WTC11 (cell line): ENCODE measurements around the gene GLB1L3. TPM values are rescaled to one million over a fixed set of nuclear protein-coding genes. Genes with fewer than 3 reads are reported as not detected.
"Not testable (repeated sequence)": the region's sequence is repeated elsewhere in the genome, so short reads cannot be mapped to it uniquely, and the experiment has no call there.

Source experiments
- ATAC-seq: fragments of 200-7000 bp; cut with Tn5 transposase; 2 replicates; pipeline ENCODE4 v1.10.0; 2021; ENCODE audit warnings: mild to moderate bottlenecking, moderate library complexity
- CTCF ChIA-PET: fragments of 300-600 bp; sonication (Branson Sonifier 250); formaldehyde crosslinking; loops from one replicate; lab custom pipeline; 2021; ENCODE audit warnings: antibody characterized with exemption; lab: Charles Lee
- POLR2A ChIA-PET: fragments of 350-600 bp; sonication (Branson Sonifier 250); formaldehyde crosslinking; loops from one replicate; lab custom pipeline; 2021; ENCODE audit warnings: antibody characterized with exemption; lab: Charles Lee
- DNase-seq: peaks from one replicate; pipeline ENCODE4 v3.0.0; 2021; ENCODE audit warnings: low spot score
- H3K27ac Mint-ChIP-seq: 2 replicates; pipeline ENCODE4 v1.8.0; 2021; ENCODE audit warnings: mixed read lengths
- H3K27me3 Mint-ChIP-seq: 2 replicates; pipeline ENCODE4 v1.8.0; 2021; ENCODE audit warnings: low read depth, mild to moderate bottlenecking, moderate library complexity, mixed read lengths
- H3K36me3 Mint-ChIP-seq: 2 replicates; pipeline ENCODE4 v1.8.0; 2021; ENCODE audit warnings: mixed read lengths
- H3K4me1 Mint-ChIP-seq: 2 replicates; pipeline ENCODE4 v1.8.0; 2022; ENCODE audit warnings: mixed read lengths
- H3K4me3 Mint-ChIP-seq: 2 replicates; pipeline ENCODE4 v1.8.0; 2021; ENCODE audit warnings: mild to moderate bottlenecking, moderate library complexity, mixed read lengths
- H3K9me3 Mint-ChIP-seq: 2 replicates; pipeline ENCODE4 v1.8.0; 2021; ENCODE audit warnings: mixed read lengths
- ARID4B ChIP-seq: sonication (generic); formaldehyde crosslinking; IDR thresholded peaks from 2 replicates; pipeline ENCODE4 v1.8.0; 2023; ENCODE audit warnings: missing genetic modification reagents, mild to moderate bottlenecking, borderline replicate concordance
- ETV6 ChIP-seq: sonication (generic); formaldehyde crosslinking; IDR thresholded peaks from 2 replicates; pipeline ENCODE4 v1.8.1; 2022; ENCODE audit warnings: mild to moderate bottlenecking, missing genetic modification reagents
- FOXP1 ChIP-seq: sonication (generic); formaldehyde crosslinking; IDR thresholded peaks from 2 replicates; pipeline ENCODE4 v1.8.0; 2022; ENCODE audit warnings: missing genetic modification reagents, mild to moderate bottlenecking, moderate library complexity, borderline replicate concordance
- GRHL2 ChIP-seq: fragments of 250-450 bp; sonication (Bioruptor Pico); IDR thresholded peaks from 2 replicates; pipeline ENCODE4 v1.8.0; 2022; ENCODE audit warnings: mild to moderate bottlenecking, moderate library complexity; ENCODE audit not compliant: insufficient replicate concordance, severe bottlenecking
- HMGA2 ChIP-seq: fragments of 250-450 bp; sonication (Bioruptor Pico); IDR thresholded peaks from 2 replicates; pipeline ENCODE4 v1.4.0; 2021; ENCODE audit warnings: mild to moderate bottlenecking, moderate library complexity
- HMGXB4 ChIP-seq: sonication (generic); formaldehyde crosslinking; IDR thresholded peaks from 2 replicates; pipeline ENCODE4 v1.8.1; 2023; ENCODE audit warnings: mild to moderate bottlenecking, moderate library complexity, missing genetic modification reagents
- IRF1 ChIP-seq: sonication (generic); formaldehyde crosslinking; IDR thresholded peaks from 2 replicates; pipeline ENCODE4 v1.8.0; 2023; ENCODE audit warnings: missing genetic modification reagents
- NFATC4 ChIP-seq: fragments of 250-450 bp; sonication (Bioruptor Pico); IDR thresholded peaks from 2 replicates; pipeline ENCODE4 v1.9.0; 2021; ENCODE audit warnings: mild to moderate bottlenecking
- NFE2L1 ChIP-seq: sonication (generic); formaldehyde crosslinking; IDR thresholded peaks from 2 replicates; pipeline ENCODE4 v1.8.1; 2023; ENCODE audit warnings: missing genetic modification reagents
- PRRX2 ChIP-seq: fragments of 250-450 bp; sonication (Bioruptor Pico); IDR thresholded peaks from 2 replicates; pipeline ENCODE4 v1.8.0; 2021; ENCODE audit warnings: mild to moderate bottlenecking
- RELA ChIP-seq: sonication (generic); formaldehyde crosslinking; IDR thresholded peaks from 2 replicates; pipeline ENCODE4 v1.8.1; 2022; ENCODE audit warnings: missing genetic modification reagents, mild to moderate bottlenecking, borderline replicate concordance
- TEAD4 ChIP-seq: sonication (generic); formaldehyde crosslinking; IDR thresholded peaks from 2 replicates; pipeline ENCODE4 v1.8.0; 2022; ENCODE audit warnings: mild to moderate bottlenecking, missing genetic modification reagents
- ZBTB43 ChIP-seq: sonication (generic); formaldehyde crosslinking; IDR thresholded peaks from 2 replicates; pipeline ENCODE4 v1.8.1; 2023; ENCODE audit warnings: mild to moderate bottlenecking, missing genetic modification reagents
- ZNF232 ChIP-seq: sonication (generic); formaldehyde crosslinking; IDR thresholded peaks from 2 replicates; pipeline ENCODE4 v1.8.0; 2022; ENCODE audit warnings: mild to moderate bottlenecking, missing genetic modification reagents
- ZNF425 ChIP-seq: fragments of 250-450 bp; sonication (Bioruptor Pico); conservative IDR thresholded peaks from 2 replicates; pipeline ENCODE4 v1.9.0; 2021; ENCODE audit warnings: mild to moderate bottlenecking
- ZNF532 ChIP-seq: fragments of 250-450 bp; sonication (Bioruptor Pico); IDR thresholded peaks from 2 replicates; pipeline ENCODE4 v1.9.0; 2021; ENCODE audit warnings: mild to moderate bottlenecking, borderline replicate concordance
- ZNF671 ChIP-seq: fragments of 250-450 bp; sonication (Bioruptor Pico); IDR thresholded peaks from 2 replicates; pipeline ENCODE4 v1.8.0; 2021; ENCODE audit warnings: mild to moderate bottlenecking
- total RNA-seq: library from RNA; stranded (reverse); gene quantifications from 3 replicates; pipeline ENCODE4 v1.2.3, GENCODE V29; 2021

The GLB1L3 gene
- total RNA-seq, 1 experiment from 2014 or later = 50.2 TPM

- H3K9me3 Mint-ChIP-seq = peaks cover 19% of the 10 kb centered on the region
- H3K4me1 Mint-ChIP-seq = peaks cover 11% of the 10 kb centered on the region
- ChIA-PET POLR2A (no interaction called here), CTCF (no interaction called here)
- TF ChIP-seq FOXP1 (CRISPR knock-in tag) (no peak), ZNF671 (CRISPR knock-in tag) (no peak), ZNF425 (CRISPR knock-in tag) (no peak), ZBTB43 (no peak), ETV6 (CRISPR knock-in tag) (no peak), ZNF232 (CRISPR knock-in tag) (no peak)
- ATAC-seq (no peak; the same call in 1 of the 2 replicates), DNase-seq (no peak)
- peaks cover 56% of the 10 kb centered on the region for H3K36me3 Mint-ChIP-seq
- no peak overlapping the region for H3K4me3 Mint-ChIP-seq
- H3K27ac Mint-ChIP-seq = no peak overlapping the region
- no peaks in the 10 kb centered on the region for H3K27me3 Mint-ChIP-seq
Observed at GRCh38 chr11:134313821-134314607, 37.8 kb downstream of the GLB1L3 start.

GRCh38 chr11:134317103-134317502 is 40.9 kb downstream of the GLB1L3 start:
- peaks cover 11% of the 10 kb centered on the region for H3K4me1 Mint-ChIP-seq
- TF ChIP-seq NFE2L1 (CRISPR knock-in tag) = no peak
- no peak for TF ChIP-seq PRRX2
- no peak for TF ChIP-seq HMGXB4 (CRISPR knock-in tag)
- TF ChIP-seq TEAD4 = no peak
- TF ChIP-seq ARID4B (CRISPR knock-in tag) = no peak
- TF ChIP-seq NFATC4 = no peak
- no peak for TF ChIP-seq IRF1 (CRISPR knock-in tag)
- no peak for TF ChIP-seq GRHL2 (CRISPR knock-in tag)
- no peak for TF ChIP-seq ZNF532 (CRISPR knock-in tag)
- TF ChIP-seq HMGA2 (CRISPR knock-in tag) = no peak
- no peak for TF ChIP-seq RELA (CRISPR knock-in tag)
- TF ChIP-seq, all 79 proteins: peak for 0
- peaks cover 68% of the 10 kb centered on the region for H3K36me3 Mint-ChIP-seq
- CTCF ChIA-PET = no interaction called here
- H3K9me3 Mint-ChIP-seq = peaks cover 34% of the 10 kb centered on the region
- no peak overlapping the region for H3K27ac Mint-ChIP-seq
- no peaks in the 10 kb centered on the region for H3K27me3 Mint-ChIP-seq
- DNase-seq = no peak
- H3K4me3 Mint-ChIP-seq = no peak overlapping the region
- no peak for ATAC-seq
- POLR2A ChIA-PET = no interaction called here

- H3K4me1 Mint-ChIP-seq, H3K27ac Mint-ChIP-seq, POLR2A ChIA-PET, H3K4me3 Mint-ChIP-seq, DNase-seq, ATAC-seq, CTCF ChIA-PET, H3K27me3 Mint-ChIP-seq: not testable (repeated sequence)
- Mint-ChIP-seq H3K36me3 (peaks cover 53% of the 10 kb centered on the region), H3K9me3 (peaks cover 40% of the 10 kb centered on the region)
Observed at GRCh38 chr11:134321373-134321772, 45.2 kb downstream of the GLB1L3 start.
